Lower leg skin (tissue), 3 donors: ENCODE results near the gene ZNF28.
"Not testable (repeated sequence)": the region's sequence is repeated elsewhere in the genome, so short reads cannot be mapped to it uniquely, and the experiment has no call there.

Source experiments
- POLR2A ChIP-seq, 2 donors: fragments of 450-650 bp; IDR thresholded peaks; one replicate each; pipeline ENCODE4 v1.6.1; 2016 to 2017; ENCODE audit warnings: antibody characterized with exemption in 2 of 2, mild to moderate bottlenecking in 1 of 2, moderate library complexity in 1 of 2
- TF ChIP-seq, protein P1 (sequence below), 3 donors: fragments of 450-650 bp; IDR thresholded peaks; one replicate each; pipeline ENCODE4 v1.5.1; 2016; ENCODE audit warnings: antibody characterized with exemption in 3 of 3, mild to moderate bottlenecking in 3 of 3, moderate library complexity in 2 of 3

DNA sequence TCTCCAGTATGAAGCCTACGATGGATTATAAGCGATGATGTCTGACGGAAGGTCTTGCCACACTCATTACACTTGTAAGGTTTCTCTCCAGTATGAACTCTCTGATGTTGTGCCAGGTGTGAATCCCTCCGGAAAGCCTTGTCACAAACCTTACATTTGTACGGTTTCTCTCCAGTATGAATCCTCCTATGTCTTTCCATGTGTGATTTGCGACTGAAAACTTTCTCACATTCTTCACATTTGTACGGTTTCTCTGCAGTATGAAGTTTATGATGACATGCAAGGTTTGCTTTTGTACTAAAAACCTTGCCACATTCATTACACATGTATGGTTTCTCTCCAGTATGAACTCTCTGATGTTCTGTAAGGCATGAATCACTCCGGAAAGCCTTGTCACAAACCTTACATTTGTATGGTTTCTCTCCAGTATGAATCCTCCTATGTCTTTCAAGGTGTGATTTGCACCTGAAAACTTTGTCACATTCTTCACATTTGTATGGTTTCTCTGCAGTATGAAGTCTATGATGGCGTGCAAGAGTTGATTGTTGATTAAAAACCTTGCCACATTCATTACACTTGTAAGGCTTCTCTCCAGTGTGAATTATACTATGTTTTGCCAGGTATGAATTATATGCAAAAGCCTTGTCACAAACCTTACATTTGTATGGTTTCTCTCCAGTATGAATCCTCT, 21.3 kb downstream of the ZNF28 start:
- TF ChIP-seq, protein P1, sequence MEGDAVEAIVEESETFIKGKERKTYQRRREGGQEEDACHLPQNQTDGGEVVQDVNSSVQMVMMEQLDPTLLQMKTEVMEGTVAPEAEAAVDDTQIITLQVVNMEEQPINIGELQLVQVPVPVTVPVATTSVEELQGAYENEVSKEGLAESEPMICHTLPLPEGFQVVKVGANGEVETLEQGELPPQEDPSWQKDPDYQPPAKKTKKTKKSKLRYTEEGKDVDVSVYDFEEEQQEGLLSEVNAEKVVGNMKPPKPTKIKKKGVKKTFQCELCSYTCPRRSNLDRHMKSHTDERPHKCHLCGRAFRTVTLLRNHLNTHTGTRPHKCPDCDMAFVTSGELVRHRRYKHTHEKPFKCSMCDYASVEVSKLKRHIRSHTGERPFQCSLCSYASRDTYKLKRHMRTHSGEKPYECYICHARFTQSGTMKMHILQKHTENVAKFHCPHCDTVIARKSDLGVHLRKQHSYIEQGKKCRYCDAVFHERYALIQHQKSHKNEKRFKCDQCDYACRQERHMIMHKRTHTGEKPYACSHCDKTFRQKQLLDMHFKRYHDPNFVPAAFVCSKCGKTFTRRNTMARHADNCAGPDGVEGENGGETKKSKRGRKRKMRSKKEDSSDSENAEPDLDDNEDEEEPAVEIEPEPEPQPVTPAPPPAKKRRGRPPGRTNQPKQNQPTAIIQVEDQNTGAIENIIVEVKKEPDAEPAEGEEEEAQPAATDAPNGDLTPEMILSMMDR (IDR thresholded peaks at IDR 0.05) = not testable (repeated sequence)
- TF ChIP-seq POLR2A (IDR thresholded peaks at IDR 0.05) = not testable (repeated sequence)
